ENCODE data around the gene C12orf43.

DNA sequence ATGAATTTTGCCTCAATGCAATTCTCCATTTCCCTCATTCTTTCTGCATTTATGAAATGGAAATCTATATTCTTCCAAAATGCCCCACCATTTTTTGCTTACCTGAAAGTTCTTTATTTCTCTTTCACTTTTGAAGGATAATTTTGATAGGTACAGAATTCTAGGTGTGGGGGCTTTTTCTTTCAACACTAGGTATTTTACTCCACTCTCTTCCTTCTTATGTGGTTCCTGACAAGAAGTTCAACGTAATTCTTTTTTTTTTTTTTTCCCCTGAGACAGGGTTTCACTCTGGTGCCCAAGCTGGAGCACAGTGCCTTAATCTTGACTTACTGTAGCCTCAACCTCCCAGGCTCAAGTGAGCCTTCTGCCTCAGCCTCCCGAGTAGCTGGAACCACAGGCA lies 49.1 kb upstream of the C12orf43 start:
- TF ChIP-seq CTCF (IDR thresholded peaks at IDR 0.05; ENCODE audit: borderline replicate concordance, extremely low read depth, low read length, poor library complexity, severe bottlenecking) (no peak), EZH2 (IDR thresholded peaks at IDR 0.05; ENCODE audit: borderline replicate concordance, low read depth, low read length, severe bottlenecking) (no peak)
